A673 (cell line): ENCODE data around the gene CAPN10. TPM values are rescaled to one million over a fixed set of nuclear protein-coding genes. Genes with fewer than 3 reads are reported as not detected.

ENCODE experiments used
- BruUV-seq: library from RNA; stranded (reverse); fragments of 400-500 nt; replicated peaks from 2 replicates; lab custom pipeline; 2021; lab: Mats Ljungman, UMichigan
- CTCF ChIA-PET: fragments of 300-600 bp; sonication (Branson Sonifier 250); formaldehyde crosslinking; loops from one replicate; lab custom pipeline; 2022; ENCODE audit warnings: antibody characterized with exemption; lab: Charles Lee
- POLR2A ChIA-PET: fragments of 300-600 bp; sonication (Branson Sonifier 250); formaldehyde crosslinking; loops from one replicate; lab custom pipeline; 2022; ENCODE audit warnings: antibody characterized with exemption; ENCODE audit not compliant: low non-redundant PET; lab: Charles Lee
- DNase-seq: peaks from one replicate; pipeline ENCODE4 v3.0.0-alpha.2; 2015; ENCODE audit warnings: low spot score
- H3K27ac ChIP-seq: fragments of 200-600 bp; sonication (generic); 2 replicates; pipeline ENCODE4 v1.5.1; 2016; ENCODE audit warnings: mixed run types, low read depth, mild to moderate bottlenecking, mixed read lengths, antibody characterized with exemption, low read length; ENCODE audit not compliant: poor library complexity, severe bottlenecking
- H3K27me3 ChIP-seq: fragments of 200-600 bp; sonication (generic); replicated peaks from 2 replicates; pipeline ENCODE4 v1.6.1; 2017; ENCODE audit warnings: mixed run types, low read depth, mild to moderate bottlenecking, mixed read lengths, antibody characterized with exemption, low read length; ENCODE audit not compliant: insufficient read depth, poor library complexity
- H3K36me3 ChIP-seq: fragments of 200-600 bp; sonication (generic); 2 replicates; pipeline ENCODE4 v1.6.1; 2016; ENCODE audit warnings: mixed run types, mild to moderate bottlenecking, mixed read lengths, antibody characterized with exemption, low read length; ENCODE audit not compliant: insufficient read depth, poor library complexity, severe bottlenecking
- H3K4me1 ChIP-seq: fragments of 200-600 bp; sonication (generic); 2 replicates; pipeline ENCODE4 v1.6.1; 2017; ENCODE audit warnings: mixed run types, mild to moderate bottlenecking, mixed read lengths, antibody characterized with exemption, low read length; ENCODE audit not compliant: insufficient read depth, poor library complexity, severe bottlenecking
- H3K4me3 ChIP-seq: fragments of 200-600 bp; sonication (generic); 2 replicates; pipeline ENCODE4 v1.5.1; 2016; ENCODE audit warnings: low read depth, mixed run types, mild to moderate bottlenecking, mixed read lengths, low read length; ENCODE audit not compliant: poor library complexity, severe bottlenecking
- H3K9me3 ChIP-seq: fragments of 200-600 bp; sonication (generic); 2 replicates; pipeline ENCODE4 v1.6.1; 2016; ENCODE audit warnings: mixed run types, low read depth, mild to moderate bottlenecking, mixed read lengths, antibody characterized with exemption, low read length; ENCODE audit not compliant: poor library complexity, severe bottlenecking
- EZH2 ChIP-seq: fragments of 200-600 bp; sonication (generic); IDR thresholded peaks from 2 replicates; pipeline ENCODE4 v1.6.1; 2017; ENCODE audit warnings: borderline replicate concordance, low read depth, mild to moderate bottlenecking, mixed read lengths, antibody characterized with exemption, low read length; ENCODE audit not compliant: poor library complexity, severe bottlenecking
- intact Hi-C: fragments of 100-400 bp; cut with micrococcal nuclease; formaldehyde crosslinking; loops from one replicate; pipeline ENCODE4 v1.10.0; 2022; ENCODE audit not compliant: unreplicated experiment
- total RNA-seq: library from RNA; stranded (reverse); gene quantifications from 2 replicates; pipeline ENCODE4 v1.2.3, GENCODE V29; 2021
- TF ChIP-seq, protein P1 (sequence below): fragments of 300-800, 200-600 bp; sonication (generic); conservative IDR thresholded peaks from 2 replicates; pipeline ENCODE4 v1.5.1; 2017; ENCODE audit warnings: low read depth, mild to moderate bottlenecking, antibody characterized with exemption, low read length, moderate library complexity, mixed read lengths

The CAPN10 gene
- total RNA-seq, 1 experiment from 2014 or later = 43.5 TPM

DNA sequence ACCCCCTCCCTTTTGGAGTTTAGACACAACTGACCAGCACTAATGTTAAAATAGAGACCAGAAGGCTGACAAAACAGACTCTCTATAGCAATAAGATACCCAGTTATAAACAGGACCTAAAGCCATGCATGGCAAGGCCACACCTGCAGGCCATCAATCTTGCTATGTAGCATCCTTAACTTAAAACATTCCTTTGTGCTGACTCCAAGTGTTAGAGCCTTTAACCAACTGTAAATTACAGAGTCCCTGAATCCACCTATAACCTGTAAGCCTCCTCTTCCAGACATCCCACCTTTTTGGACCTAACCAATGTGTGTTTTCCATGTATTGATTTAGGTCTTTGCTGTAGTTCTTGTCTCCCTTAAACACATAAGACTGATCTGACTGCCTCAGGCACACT lies 46.6 kb upstream of the CAPN10 start:
- TF ChIP-seq, protein P1, sequence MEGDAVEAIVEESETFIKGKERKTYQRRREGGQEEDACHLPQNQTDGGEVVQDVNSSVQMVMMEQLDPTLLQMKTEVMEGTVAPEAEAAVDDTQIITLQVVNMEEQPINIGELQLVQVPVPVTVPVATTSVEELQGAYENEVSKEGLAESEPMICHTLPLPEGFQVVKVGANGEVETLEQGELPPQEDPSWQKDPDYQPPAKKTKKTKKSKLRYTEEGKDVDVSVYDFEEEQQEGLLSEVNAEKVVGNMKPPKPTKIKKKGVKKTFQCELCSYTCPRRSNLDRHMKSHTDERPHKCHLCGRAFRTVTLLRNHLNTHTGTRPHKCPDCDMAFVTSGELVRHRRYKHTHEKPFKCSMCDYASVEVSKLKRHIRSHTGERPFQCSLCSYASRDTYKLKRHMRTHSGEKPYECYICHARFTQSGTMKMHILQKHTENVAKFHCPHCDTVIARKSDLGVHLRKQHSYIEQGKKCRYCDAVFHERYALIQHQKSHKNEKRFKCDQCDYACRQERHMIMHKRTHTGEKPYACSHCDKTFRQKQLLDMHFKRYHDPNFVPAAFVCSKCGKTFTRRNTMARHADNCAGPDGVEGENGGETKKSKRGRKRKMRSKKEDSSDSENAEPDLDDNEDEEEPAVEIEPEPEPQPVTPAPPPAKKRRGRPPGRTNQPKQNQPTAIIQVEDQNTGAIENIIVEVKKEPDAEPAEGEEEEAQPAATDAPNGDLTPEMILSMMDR = no peak
- TF ChIP-seq EZH2 = no peak
- POLR2A ChIA-PET = no interaction called here
- Histone ChIP-seq H3K9me3 (no peaks in the 10 kb centered on the region), H3K36me3 (no peaks in the 10 kb centered on the region), H3K4me1 (no peaks in the 10 kb centered on the region), H3K27ac (no peak overlapping the region), H3K4me3 (no peak overlapping the region), H3K27me3 (no peaks in the 10 kb centered on the region)
- intact Hi-C loops = no loop called here
- DNase-seq = no peak
- CTCF ChIA-PET = no interaction called here
- no TSS peak for BruUV-seq

DNA sequence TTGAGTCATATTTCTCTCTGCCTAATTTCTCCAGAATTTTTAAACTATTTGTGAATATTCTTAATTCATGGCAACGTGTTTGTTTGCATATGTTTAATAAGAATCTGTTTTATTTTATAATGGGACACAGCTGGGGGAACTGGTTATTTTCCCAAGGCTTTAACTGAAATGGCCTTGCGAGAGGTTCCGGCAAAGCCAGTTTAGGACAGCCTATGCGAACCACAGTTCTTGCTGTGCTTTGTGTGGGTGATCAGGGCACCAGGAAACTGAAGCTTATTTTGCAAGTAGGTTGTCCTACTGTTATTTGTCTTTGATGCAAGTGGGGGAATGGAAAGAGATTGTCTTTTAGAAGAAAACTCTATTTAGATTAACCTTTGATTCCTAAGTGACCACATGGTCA lies 35.2 kb upstream of the CAPN10 start:
- Histone ChIP-seq H3K4me3 (no peak overlapping the region), H3K36me3 (peaks cover 23% of the 10 kb centered on the region), H3K27ac (no peak overlapping the region), H3K4me1 (no peaks in the 10 kb centered on the region), H3K9me3 (peaks cover 12% of the 10 kb centered on the region), H3K27me3 (no peaks in the 10 kb centered on the region)
- intact Hi-C loops = no loop called here
- POLR2A ChIA-PET = no interaction called here
- no peak for TF ChIP-seq EZH2
- TF ChIP-seq, protein P1 = no peak
- no TSS peak for BruUV-seq
- no peak for DNase-seq
- CTCF ChIA-PET = no interaction called here

DNA sequence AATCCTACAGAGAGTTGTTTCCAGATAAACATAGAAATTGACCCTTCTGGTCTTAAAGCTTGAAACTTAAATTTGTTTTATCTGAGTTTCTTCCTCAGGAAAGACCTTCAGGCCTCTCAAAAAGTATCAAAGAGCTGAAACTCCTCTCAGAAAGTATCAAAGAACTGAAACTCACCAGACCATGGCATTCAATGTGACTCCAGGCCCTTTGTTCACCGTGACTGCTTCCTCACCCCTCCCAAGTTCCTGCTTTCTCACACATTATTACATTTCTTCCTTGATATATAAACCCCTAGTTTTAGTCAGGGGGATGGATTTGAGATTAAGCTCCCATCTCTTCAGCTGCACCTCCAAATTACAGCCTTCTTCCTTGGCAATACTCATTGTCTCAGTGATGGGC lies 34.7 kb upstream of the CAPN10 start:
- Histone ChIP-seq H3K27me3 (no peaks in the 10 kb centered on the region), H3K4me1 (no peaks in the 10 kb centered on the region), H3K36me3 (peaks cover 23% of the 10 kb centered on the region), H3K4me3 (no peak overlapping the region), H3K9me3 (peaks cover 12% of the 10 kb centered on the region), H3K27ac (no peak overlapping the region)
- ChIA-PET CTCF (no interaction called here), POLR2A (no interaction called here)
- TF ChIP-seq EZH2 = no peak
- TF ChIP-seq, protein P1 = no peak
- intact Hi-C loops = no loop called here
- no TSS peak for BruUV-seq
- no peak for DNase-seq
